IMR-90 (cell line): ENCODE data around the gene CTDSPL.

ENCODE experiments used
- CTCF ChIP-seq: conservative IDR thresholded peaks from 2 replicates; pipeline ENCODE4 v1.5.1; 2012; ENCODE audit warnings: mild to moderate bottlenecking, low read depth, low read length, improper control_type of control experiment
- FOS ChIP-seq: fragments of 150-350 bp; IDR thresholded peaks from 2 replicates; pipeline ENCODE4 v1.6.1; 2016; ENCODE audit warnings: low read depth, low read length
- RFX5 ChIP-seq: IDR thresholded peaks from 2 replicates; pipeline ENCODE4 v1.8.0; 2012; ENCODE audit warnings: low read depth, mild to moderate bottlenecking, low read length, moderate library complexity
- TF ChIP-seq, protein P1 (sequence below): fragments of 150-350 bp; IDR thresholded peaks from 2 replicates; pipeline ENCODE4 v1.6.1; 2016; ENCODE audit warnings: low read depth, mild to moderate bottlenecking, low read length, moderate library complexity, borderline replicate concordance

DNA sequence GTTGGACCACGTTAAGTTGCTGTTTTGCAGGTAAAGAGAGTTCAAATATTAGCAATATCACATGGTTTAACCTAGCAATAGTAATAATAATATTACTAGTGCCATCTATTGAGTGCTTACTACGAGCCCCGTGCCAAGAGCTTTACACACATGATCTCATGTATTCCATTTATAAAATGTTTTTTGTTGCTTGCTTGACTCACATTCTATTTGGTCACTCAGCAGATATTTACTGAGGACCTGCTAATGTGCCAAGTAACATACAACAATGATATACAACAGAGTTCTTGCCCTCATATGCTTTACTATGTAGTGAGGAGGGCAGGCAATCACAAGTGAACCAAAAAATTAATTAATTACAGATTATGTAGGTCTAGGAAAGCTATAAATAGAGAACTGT lies 36.7 kb downstream of the CTDSPL start:
- TF ChIP-seq FOS (no peak), CTCF (no peak), RFX5 (no peak)
- TF ChIP-seq, protein P1, sequence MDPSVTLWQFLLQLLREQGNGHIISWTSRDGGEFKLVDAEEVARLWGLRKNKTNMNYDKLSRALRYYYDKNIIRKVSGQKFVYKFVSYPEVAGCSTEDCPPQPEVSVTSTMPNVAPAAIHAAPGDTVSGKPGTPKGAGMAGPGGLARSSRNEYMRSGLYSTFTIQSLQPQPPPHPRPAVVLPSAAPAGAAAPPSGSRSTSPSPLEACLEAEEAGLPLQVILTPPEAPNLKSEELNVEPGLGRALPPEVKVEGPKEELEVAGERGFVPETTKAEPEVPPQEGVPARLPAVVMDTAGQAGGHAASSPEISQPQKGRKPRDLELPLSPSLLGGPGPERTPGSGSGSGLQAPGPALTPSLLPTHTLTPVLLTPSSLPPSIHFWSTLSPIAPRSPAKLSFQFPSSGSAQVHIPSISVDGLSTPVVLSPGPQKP, result no peak
